ENCODE data around the gene PPIE.

PPIE gene

GRCh38 chr1:39738622-39739366, at the start of gene PPIE:
Gene PPIE, plus strand, starts transcription at chr1:39738882. Its CDS starts 19 bp downstream, at chr1:39738901.
- DNase-seq: peak; percentile 82 to 87

DNA sequence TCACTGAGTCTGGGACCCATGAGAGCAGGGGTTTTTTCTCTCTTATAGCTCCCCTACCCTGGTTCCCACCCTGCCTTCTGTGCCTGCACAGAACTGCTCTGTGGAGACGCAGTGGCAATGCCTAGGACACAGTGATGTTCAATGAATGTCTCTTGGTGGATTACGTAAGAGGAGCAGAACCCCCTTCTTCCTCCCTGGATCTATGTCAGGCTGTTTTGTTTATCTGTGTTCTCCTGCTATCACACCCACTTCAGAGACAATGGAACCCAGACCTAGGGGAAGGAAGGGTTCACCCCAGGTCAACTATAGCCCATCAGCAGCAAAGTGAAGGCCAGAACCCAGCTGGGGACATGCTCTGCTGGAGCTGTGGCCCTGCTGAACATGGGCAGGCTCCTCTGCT, 49.5 kb upstream of the PPIE start:
- DNase-seq: no peak

- no peak for DNase-seq
These were observed 49.0 kb upstream of the PPIE start for GRCh38 chr1:39689635-39690034.

DNA sequence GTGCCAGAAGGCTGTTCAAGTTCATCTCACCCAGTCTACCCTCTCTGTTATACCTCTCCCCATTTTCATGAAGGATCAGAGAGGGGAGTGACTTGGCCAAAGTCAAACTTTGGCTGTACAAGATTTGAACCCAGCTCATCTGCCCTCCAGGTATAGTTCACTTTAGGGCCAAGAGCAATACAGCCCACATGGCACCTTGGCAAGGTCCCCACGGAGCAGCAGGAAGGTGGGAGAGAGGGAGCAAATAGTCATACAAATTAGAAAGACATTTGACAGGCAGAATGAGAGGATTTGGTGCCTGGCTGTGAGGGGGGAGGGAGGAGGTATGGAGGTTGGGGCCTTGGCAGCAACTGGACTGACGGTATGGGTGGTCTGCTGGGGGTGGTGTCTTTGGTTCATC, 48.5 kb upstream of the PPIE start:
- DNase-seq: no peak

GRCh38 chr1:39690794-39691382, 47.8 kb upstream of the PPIE start:
- DNase-seq: no peak

- peak; percentile 47 to 55 for DNase-seq
These were observed 47.1 kb upstream of the PPIE start, which contains the start of gene HPCAL4 for GRCh38 chr1:39691383-39692151. Gene HPCAL4, minus strand, starts transcription at chr1:39691433. Its CDS starts 6,830 bp downstream, at chr1:39684603.

DNA sequence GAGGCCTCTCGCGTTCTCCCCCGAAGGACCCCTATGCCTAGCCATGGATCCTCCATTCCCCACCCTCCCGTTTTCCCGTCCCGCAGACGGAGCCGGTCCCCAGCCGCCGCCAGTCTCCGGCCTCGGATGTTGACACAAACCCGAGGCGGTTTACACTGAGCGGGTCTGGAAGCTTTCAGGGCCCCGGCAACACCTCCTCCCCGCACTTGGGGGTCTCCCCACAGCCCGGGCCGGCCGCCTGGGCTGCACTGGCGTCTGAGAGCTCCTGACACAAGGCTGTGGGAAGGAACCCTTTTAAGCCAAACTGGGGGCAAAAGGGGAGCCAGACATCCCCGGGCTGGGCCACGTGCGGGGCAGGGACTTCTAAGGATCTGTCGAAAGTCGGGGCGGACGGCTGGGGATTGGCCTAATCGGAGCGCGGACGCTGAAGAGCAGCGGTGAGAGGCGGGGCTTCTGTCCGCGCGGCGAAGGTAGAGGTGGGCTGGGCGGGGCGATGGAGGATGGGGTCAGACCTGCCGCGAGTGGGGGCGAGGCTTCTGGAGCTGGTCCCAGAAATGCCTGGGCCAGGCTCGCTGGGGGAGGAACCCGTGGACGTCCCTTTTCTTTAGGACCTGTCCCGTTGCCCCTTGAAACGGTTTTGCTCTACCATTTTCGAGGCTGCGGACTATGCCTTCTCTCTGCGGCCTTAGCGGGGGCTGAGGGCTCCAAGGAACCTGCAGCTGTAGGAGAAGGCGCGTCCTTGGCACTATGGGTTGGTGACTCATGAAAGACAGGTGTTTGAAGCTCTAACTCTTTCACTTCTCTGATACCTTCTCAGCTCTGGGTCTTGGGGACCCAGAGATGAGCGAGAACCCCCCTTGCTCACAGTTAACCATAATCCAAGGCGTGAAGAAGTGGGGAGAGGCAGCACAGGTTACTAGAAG, 46.3 kb upstream of the PPIE start:
- DNase-seq: no peak

DNA sequence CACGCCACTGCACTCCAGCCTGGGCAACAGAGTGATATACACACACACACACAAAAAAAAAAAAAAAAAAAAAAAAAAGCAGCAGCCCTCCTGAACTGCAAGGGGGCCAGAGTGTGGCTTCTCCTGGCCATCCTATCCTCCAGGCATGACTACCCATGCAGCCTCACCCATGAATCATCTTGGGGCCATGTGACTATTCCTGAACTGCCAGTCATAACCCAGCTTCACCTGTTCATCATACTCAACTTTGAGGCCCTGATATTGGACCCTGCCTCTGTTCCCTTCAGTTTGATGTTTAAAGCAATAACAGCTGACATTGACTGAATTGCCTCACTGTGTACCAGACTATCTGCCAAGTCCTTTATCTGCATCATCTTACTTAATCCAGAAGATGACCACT, 44.7 kb upstream of the PPIE start:
- no peak for DNase-seq

DNA sequence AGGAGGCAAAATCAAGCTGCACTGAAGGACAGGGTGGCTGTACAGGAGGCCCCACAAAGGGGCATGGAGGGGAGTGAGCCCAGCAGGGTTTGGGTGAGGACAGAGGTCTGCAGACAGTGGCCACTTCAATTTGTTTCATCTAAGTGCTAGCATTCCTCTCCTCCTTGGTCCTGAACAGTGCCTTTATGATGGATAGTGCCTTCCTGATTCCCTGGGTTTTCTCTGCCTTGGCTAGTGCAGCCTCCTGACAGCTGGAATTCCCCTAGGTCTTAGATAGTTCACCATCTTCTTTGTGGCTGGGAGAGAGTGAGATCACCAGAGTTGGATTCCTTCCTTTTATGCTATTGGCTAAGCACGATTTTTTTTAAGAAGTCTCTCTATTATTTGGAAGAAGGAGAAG, 43.7 kb upstream of the PPIE start:
- no peak for DNase-seq

DNA sequence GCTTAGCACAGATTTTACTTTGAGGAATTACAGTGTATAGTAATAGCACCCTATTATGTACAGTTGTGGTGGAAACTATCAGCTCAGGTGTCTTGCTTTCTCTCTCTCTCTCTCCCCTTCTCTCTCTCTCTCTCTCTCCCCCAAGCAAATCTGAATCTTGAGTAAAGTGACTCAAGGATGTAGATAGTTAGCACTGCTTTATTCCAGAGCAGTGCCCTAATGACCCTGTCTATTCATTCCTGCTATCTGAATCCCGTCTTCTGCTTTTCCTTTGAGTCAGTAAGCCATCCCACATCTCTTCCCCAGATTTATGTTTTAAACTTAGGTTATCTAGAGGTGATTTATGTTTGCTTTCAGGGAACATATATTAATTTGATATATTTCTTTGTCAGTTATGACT, 42.2 kb upstream of the PPIE start:
- DNase-seq: no peak

DNA sequence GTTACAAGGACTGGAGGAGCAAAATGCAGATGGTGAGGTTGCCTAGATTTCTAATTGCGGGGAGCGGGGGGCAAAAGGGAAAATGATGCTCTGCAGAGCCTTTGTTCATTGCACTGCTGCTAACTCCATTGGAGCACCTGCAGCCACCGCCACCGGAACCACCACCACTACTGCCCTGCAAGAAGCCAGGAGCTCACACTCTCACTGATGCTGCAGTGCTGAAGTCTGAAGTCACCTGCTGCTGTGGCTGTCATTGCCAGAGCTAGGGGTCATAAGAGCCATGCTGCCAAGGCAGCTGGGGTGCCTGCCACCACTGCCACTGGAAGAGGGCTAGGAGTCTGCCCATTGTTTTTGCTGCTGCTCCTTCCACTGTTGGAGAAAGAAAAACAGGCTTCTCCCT, 40.1 kb upstream of the PPIE start:
- DNase-seq: no peak

DNA sequence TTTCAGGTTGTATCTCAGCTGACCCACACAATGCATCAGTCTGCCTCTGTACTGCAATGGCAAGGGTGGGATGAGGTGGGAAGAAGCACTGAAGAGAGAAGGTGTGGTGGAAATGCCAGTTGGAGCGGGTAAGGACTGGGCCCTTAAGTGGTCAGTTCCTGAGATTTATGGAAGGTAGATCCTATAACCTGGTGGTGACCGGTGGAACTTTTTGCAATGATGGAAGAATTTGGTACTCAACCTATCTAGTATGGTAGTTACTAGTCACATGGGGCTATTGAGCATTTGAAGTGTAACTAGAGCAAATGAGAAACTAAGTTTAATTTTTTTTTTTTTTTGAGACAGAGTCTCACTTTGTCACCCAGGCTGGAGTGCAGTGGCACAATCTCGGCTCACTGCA, 39.3 kb upstream of the PPIE start:
- DNase-seq: no peak

DNA sequence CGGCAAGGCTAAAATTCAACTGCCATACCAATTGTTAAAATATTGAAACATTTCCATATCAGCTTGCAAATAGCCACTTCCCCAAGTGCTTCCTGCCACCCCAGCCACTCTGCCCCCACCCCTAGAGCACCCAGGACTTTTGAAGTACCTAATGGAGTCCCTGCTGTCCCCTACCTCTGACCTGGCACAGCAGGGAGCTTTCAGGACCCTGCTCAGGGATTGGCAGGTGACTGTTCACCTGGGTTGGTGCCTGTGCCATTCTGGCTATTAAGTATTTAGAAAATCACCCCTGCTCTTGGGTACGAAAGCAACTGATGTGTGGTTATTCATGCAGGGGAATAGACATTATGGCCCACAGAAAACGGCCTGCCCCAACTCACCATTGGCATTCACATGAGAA, 38.3 kb upstream of the PPIE start:
- DNase-seq: no peak

GRCh38 chr1:39701049-39701439, 37.6 kb upstream of the PPIE start:
- DNase-seq: no peak

DNA sequence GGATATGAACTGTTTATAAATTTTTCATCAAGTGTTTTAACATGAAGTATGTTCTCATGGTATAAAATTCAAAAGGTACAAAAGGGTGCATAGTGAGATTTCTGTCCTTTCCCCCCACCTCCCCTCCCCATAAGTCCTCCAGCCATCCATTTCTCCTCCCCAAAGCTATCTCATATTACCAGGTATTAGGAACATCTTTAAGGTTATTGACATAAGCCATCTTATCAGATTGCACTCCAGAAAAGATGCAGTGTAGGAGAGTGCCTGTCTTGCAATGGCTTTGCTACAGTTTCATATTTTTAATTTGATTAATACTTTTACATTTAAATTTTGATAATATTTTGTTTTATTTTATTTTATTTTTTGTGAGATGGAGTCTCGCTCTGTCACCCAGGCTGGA, 33.9 kb upstream of the PPIE start:
- no peak for DNase-seq

GRCh38 chr1:39707506-39707905, 31.2 kb upstream of the PPIE start:
- no peak for DNase-seq

GRCh38 chr1:39711104-39711965, 27.3 kb upstream of the PPIE start:
- no peak for DNase-seq

GRCh38 chr1:39711966-39712340, 26.7 kb upstream of the PPIE start:
- no peak for DNase-seq

DNA sequence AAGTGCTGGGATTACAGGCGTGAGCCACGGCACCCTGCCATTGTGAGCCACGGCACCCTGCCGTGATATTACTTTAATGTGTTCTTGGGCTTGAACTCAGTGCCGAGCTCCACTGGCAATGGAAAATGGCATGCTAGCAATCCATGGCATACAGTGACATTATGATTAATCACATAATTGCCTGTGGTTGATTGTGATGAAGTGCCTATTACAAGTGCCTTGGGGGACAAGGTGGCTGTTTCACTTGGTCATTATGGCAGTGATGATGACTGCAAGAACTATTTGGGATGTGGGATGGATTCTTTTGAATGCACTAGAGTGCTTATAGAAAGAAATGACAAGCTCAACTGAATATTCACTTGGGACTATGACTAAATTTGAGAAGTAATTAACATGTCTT, 25.1 kb upstream of the PPIE start:
- no peak for DNase-seq

DNA sequence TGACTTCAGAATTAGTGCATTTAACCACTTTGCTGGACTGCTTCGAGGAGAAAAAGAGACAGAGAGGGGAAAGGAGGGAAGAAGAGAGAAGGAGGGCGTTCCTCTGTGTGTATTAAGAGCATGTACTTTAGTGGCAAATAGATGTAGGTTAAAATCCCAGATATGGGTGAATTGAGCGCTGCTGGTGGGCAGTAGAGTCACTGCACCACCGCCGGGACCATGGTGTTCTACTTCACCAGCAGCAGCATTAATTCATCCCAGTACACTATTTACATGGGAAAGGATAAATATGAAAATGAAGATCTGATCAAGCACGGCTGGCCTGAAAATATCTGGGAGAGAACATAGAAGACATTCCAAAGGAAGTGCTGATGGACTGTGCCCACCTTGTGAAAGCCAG, 20.9 kb upstream of the PPIE start:
- no peak for DNase-seq

DNA sequence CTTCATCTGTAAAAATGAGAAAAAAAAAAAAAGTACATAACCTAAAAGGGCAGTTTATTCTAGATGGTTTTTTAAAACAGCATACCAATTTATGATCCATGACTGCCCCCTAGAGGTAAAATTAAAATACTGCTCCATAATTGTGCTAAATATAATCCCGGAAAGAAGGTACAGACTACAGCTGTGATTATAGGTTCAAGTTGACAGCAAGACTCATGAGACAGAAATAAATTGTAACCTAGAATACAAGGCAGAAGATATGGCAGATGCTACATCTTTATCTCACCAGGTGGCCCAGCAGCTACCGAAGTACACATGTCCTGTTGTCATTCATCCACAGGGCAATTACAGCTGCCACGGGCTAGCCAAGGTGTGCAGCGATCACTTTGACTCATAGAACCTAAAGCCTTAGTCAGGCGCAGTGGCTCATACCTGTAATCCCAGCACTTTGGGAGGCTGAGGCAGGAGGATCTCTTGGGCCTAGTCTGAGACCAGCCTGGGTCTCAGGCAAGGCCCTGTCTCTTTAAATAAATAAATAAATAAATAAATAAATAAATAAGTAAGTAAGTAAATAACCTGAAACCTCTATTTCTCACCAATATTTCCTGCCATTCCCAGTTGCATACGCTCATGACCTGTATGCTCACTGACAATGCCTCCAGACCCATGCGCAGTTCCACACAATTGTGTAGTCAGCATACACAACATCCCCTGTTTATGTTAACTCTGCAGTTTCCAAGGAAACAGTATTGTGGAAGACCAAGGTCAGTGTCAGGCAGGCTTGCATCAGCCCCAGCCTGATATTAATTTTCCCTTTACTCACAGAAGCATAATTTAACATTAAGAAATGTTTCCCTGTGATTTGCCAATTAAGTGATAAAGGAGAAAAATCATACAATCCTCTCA, 18.3 kb upstream of the PPIE start:
- DNase-seq: peak in 1 of 2 experiments; percentile 66

All from SW 1271 (cell line).